B cell (primary cell): ENCODE measurements around the gene KDELR3.

Experiments
- CTCF ChIP-seq: fragments of 200-600 bp; IDR thresholded peaks from one replicate; pipeline ENCODE4 v1.8.0; 2022; ENCODE audit warnings: antibody characterized with exemption, mild to moderate bottlenecking
- EZH2 ChIP-seq: IDR thresholded peaks from 2 replicates; pipeline ENCODE4 v1.6.1; 2012; ENCODE audit warnings: borderline replicate concordance, low read depth, mild to moderate bottlenecking, moderate library complexity, low read length; ENCODE audit not compliant: insufficient read depth, poor library complexity, severe bottlenecking

DNA sequence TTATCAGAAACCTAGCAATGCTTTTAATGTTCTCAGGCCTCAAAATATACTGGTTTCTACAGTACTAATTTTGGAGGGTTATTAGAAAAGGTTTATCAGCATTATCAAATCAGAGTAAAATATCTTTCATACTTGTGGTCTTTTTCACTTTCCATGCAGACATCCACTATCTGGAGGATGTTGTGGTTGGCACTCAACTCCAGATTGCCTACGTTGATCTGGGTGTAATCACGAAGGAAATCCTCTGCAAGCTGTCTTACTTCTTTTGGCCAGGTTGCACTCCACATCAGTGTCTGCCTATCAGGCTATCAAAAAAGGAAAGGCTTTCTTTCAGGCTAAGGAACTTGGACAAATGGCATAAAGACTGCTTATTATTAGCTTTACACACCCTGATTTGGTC is 26.6 kb downstream of the KDELR3 start:
- TF ChIP-seq CTCF (no peak), EZH2 (no peak)
